AG04450 (cell line): ENCODE measurements around the gene PROB1. TPM values are rescaled to one million over a fixed set of nuclear protein-coding genes. Genes with fewer than 3 reads are reported as not detected.

Source experiments
- CTCF ChIA-PET: fragments of 300-600, 350-600 bp; formaldehyde crosslinking; extraction: SDS; loops from one replicate; lab custom pipeline; 2022; ENCODE audit warnings: antibody characterized with exemption, inconsistent platforms; lab: Charles Lee
- POLR2A ChIA-PET: fragments of 350-600 bp; formaldehyde crosslinking; extraction: SDS; loops from one replicate; lab custom pipeline; 2021; ENCODE audit warnings: antibody characterized with exemption, inconsistent platforms; lab: Yijun Ruan, JAX
- DNase-seq: peaks from one replicate; pipeline ENCODE4 v3.0.0-alpha.2; 2011; ENCODE audit warnings: low read depth, low spot score
- H3K27ac ChIP-seq: one replicate; pipeline ENCODE4 v1.5.1; 2012; ENCODE audit warnings: low read depth, low read length, control low read depth
- H3K27me3 ChIP-seq: one replicate; pipeline ENCODE4 v1.6.0; 2012; ENCODE audit warnings: low read length; ENCODE audit not compliant: control insufficient read depth, insufficient read depth
- H3K4me3 ChIP-seq: 2 replicates; pipeline ENCODE4 v1.5.1; 2011; ENCODE audit warnings: mild to moderate bottlenecking, low read depth, low read length, control low read depth
- H3K9me3 ChIP-seq: 2 replicates; pipeline ENCODE4 v1.5.1; 2012; ENCODE audit warnings: low read length; ENCODE audit not compliant: control insufficient read depth, insufficient read depth
- CTCF ChIP-seq: IDR thresholded peaks from 2 replicates; pipeline ENCODE4 v1.5.1; 2011; ENCODE audit warnings: low read depth, low read length, control low read depth, inconsistent platforms
- polyA plus RNA-seq: library from polyadenylated mRNA; depleted of rRNA; stranded (reverse); fragments of >200 nt; gene quantifications from 2 replicates; pipeline ENCODE4 v1.2.3, GENCODE V29; 2011

Gene PROB1
- polyA plus RNA-seq, 1 experiment, result 0.19 TPM

DNA sequence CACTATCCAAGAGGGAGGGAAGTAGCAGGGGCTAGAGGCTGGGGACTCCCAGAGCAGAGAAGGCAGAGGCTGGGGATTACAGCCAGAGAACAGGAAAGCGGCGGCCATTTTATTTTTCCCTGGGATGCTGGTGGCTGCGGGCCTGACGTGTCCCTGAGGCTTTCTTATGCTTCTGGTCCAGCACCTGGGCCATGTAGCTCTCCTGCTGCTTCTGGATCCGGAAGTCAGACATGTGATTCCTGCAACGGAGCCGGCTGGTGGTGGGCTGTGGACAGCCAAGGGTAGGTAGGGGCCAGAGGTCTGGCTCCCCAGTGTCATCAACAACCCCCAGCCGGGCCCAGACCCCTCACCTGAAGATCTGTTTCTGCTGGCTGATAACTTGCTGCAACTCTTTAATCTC is 1.8 kb upstream of the PROB1 start:
- Histone ChIP-seq H3K4me3 (no peak overlapping the region), H3K27ac (no peak overlapping the region), H3K27me3 (peaks cover 18% of the 10 kb centered on the region), H3K9me3 (peaks cover 14% of the 10 kb centered on the region)
- no peak for TF ChIP-seq CTCF
- ChIA-PET CTCF (no interaction called here), POLR2A (no interaction called here)
- no peak for DNase-seq

DNA sequence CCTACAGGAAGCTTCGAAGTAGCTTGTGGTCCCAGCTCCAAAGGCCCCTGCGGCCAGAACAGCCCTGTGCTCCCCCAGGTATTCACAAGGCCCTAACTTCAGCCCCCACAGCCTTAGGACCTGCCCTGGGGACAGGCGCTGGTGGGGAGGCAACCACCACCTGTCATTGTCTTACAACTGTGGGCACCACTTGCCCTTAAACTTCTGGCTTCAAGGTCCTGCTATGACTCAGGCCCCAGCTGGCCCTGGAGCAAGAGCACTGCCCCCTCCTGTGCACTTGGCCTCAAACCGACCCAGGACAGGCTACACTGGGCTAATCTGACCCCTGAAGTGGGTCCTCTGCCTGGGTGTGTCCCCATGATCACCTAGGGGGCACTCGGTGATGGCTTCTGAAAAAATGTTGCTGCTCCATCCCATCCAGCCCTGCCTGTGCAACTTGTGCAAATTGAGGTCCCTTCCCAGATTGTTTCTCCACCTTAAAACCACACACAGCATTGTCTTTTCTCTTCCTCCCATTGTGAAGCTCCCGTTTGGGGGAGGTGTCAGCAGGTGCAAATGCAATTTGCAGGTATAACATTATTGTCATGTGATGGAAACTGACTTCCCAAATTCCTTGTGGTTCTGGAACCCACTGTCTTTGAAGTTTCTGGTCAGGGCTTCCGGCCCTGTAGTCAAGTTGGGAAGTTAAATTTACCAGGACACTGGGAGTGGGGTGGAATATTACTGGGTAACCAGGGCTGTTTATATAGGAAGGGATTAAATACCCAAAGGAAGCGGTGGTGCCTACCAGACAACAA is 1.1 kb upstream of the PROB1 start:
- Histone ChIP-seq H3K27ac (no peak overlapping the region), H3K4me3 (no peak overlapping the region), H3K9me3 (peaks cover 14% of the 10 kb centered on the region), H3K27me3 (peaks cover 18% of the 10 kb centered on the region)
- CTCF ChIA-PET, result no interaction called here
- TF ChIP-seq CTCF, result 0 out of 2 replicates have a peak, but pooled peaks have one; percentile 6
- POLR2A ChIA-PET, result no interaction called here
- DNase-seq, result no peak

GRCh38 chr5:139394123-139394653 is 716 bp downstream of the PROB1 start:
- Histone ChIP-seq H3K9me3 (peaks cover 14% of the 10 kb centered on the region), H3K4me3 (peak overlapping the region; percentile 36; the same call in 1 of the 2 replicates), H3K27ac (no peak overlapping the region), H3K27me3 (peaks cover 18% of the 10 kb centered on the region)
- ChIA-PET CTCF (interaction anchor here (1.5 kb wide), 1 partner anchor 9 kb away, joined by 6 read pairs; the partner anchor contains the start of gene SPATA24), POLR2A (no interaction called here)
- peak; percentile 45 for TF ChIP-seq CTCF
- DNase-seq, result no peak

- Histone ChIP-seq H3K4me3 (0 out of 2 replicates have a peak overlapping the region, but pooled peaks have one; percentile 10), H3K27me3 (peaks cover 18% of the 10 kb centered on the region), H3K9me3 (peaks cover 14% of the 10 kb centered on the region), H3K27ac (no peak overlapping the region)
- TF ChIP-seq CTCF, result no peak
- no peak for DNase-seq
- POLR2A ChIA-PET, result no interaction called here
- CTCF ChIA-PET, result interaction anchor here (1.5 kb wide), 1 partner anchor 10 kb away, joined by 6 read pairs; the partner anchor contains the start of gene SPATA24
Observed at GRCh38 chr5:139393497-139394122, 1.3 kb downstream of the PROB1 start.
